GM12878 (cell line): Measurements from ENCODE around the gene ZNF160. TPM values are rescaled to one million over a fixed set of nuclear protein-coding genes. Genes with fewer than 3 reads are reported as not detected.

ENCODE experiments used
- BACH1 ChIP-seq: fragments of 450-650 bp; IDR thresholded peaks from 2 replicates; pipeline ENCODE4 v1.6.1; 2017; ENCODE audit warnings: mild to moderate bottlenecking, borderline replicate concordance
- EED ChIP-seq: sonication (generic); IDR thresholded peaks from 2 replicates; pipeline ENCODE4 v1.6.1; 2016; ENCODE audit warnings: antibody characterized with exemption, low read depth
- ETV6 ChIP-seq, 2 experiments: fragments of 450-650 bp in 1 of 2; IDR thresholded peaks in 1 of 2; conservative IDR thresholded peaks in 1 of 2; 2 replicates each; pipeline ENCODE4 v1.6.1; 2014; ENCODE audit warnings: antibody characterized with exemption in 1 of 2, borderline replicate concordance in 1 of 2, low read depth in 1 of 2, mild to moderate bottlenecking in 1 of 2, moderate library complexity in 1 of 2
- GATAD2B ChIP-seq: fragments of 450-650 bp; conservative IDR thresholded peaks from 2 replicates; pipeline ENCODE4 v1.6.1; 2017; ENCODE audit warnings: low read depth, mild to moderate bottlenecking, moderate library complexity
- KLF5 ChIP-seq: fragments of 450-650 bp; IDR thresholded peaks from 2 replicates; pipeline ENCODE4 v1.6.1; 2014; ENCODE audit warnings: mild to moderate bottlenecking; ENCODE audit not compliant: partially characterized antibody
- MEF2A ChIP-seq: IDR thresholded peaks from 2 replicates; pipeline ENCODE4 v1.6.1; 2011; ENCODE audit warnings: low read depth, mild to moderate bottlenecking, low read length, moderate library complexity; ENCODE audit not compliant: insufficient read depth
- RCOR1 ChIP-seq: conservative IDR thresholded peaks from 2 replicates; pipeline ENCODE4 v1.6.1; 2012; ENCODE audit warnings: low read depth, low read length, improper control_type of control experiment
- SMARCA5 ChIP-seq: fragments of 450-650 bp; IDR thresholded peaks from 2 replicates; pipeline ENCODE4 v1.6.1; 2017; ENCODE audit warnings: mild to moderate bottlenecking
- SREBF1 ChIP-seq: IDR thresholded peaks from 2 replicates; pipeline ENCODE4 v1.6.1; 2012; ENCODE audit warnings: mild to moderate bottlenecking, low read length
- ZBTB11 ChIP-seq: fragments of 450-650 bp; formaldehyde crosslinking; IDR thresholded peaks from 2 replicates; pipeline ENCODE4 v1.5.0; 2022; ENCODE audit warnings: mild to moderate bottlenecking, missing genetic modification characterization
- ZBTB40 ChIP-seq: fragments of 450-650 bp; IDR thresholded peaks from 2 replicates; pipeline ENCODE4 v1.6.1; 2016; ENCODE audit warnings: mild to moderate bottlenecking, moderate library complexity, borderline replicate concordance
- ZNF217 ChIP-seq: fragments of 450-650 bp; IDR thresholded peaks from 2 replicates; pipeline ENCODE4 v1.6.1; 2017; ENCODE audit warnings: antibody characterized with exemption, mild to moderate bottlenecking
- ZNF274 ChIP-seq: IDR thresholded peaks from one replicate; pipeline ENCODE4 v1.8.0; 2011; ENCODE audit not compliant: insufficient read length, insufficient read depth
- polyA plus RNA-seq, 11 experiments: library from polyadenylated mRNA; depleted of rRNA in 4 of 11; unstranded in 6 of 11; stranded (reverse) in 5 of 11; fragments of >200 nt; fragmentation: Nextera tagmentation in 4 of 11; fragmentation: Illumina TruSeq in 1 of 11; extraction: Ambion mirVana in 4 of 11; extraction: Trizol in 1 of 11; gene quantifications; 1 replicate in 1 of 11; 2 replicates in 10 of 11; pipeline versions ENCODE4 v1.2.1 to v1.2.3, GENCODE V29; 2011 to 2016; ENCODE audit warnings: inconsistent platforms in 2 of 11, missing spikeins in 2 of 11, low read depth in 1 of 11
- total RNA-seq, 4 experiments: library from RNA; depleted of rRNA in 3 of 4; stranded (reverse); fragments of >200 nt in 3 of 4; fragmentation: Illumina TruSeq in 1 of 4; extraction: Trizol in 1 of 4; gene quantifications; 2 replicates each; pipeline versions ENCODE4 v1.2.1 to v1.2.3, GENCODE V29; 2013 to 2021
- TF ChIP-seq, protein P1 (sequence below): IDR thresholded peaks from 2 replicates; pipeline ENCODE4 v1.6.1; 2012; ENCODE audit warnings: mild to moderate bottlenecking, low read depth, low read length
- TF ChIP-seq, protein P2 (sequence below): IDR thresholded peaks from 2 replicates; pipeline ENCODE4 v1.6.1; 2012; ENCODE audit warnings: low read depth, low read length, improper control_type of control experiment

The ZNF160 gene
- total and polyA plus RNA-seq, 10 of the 15 experiments (the other 5 are each of a cell fraction or from before 2014, with no cell fraction given), result 2.8 to 18.6 (median 12.1) TPM

DNA sequence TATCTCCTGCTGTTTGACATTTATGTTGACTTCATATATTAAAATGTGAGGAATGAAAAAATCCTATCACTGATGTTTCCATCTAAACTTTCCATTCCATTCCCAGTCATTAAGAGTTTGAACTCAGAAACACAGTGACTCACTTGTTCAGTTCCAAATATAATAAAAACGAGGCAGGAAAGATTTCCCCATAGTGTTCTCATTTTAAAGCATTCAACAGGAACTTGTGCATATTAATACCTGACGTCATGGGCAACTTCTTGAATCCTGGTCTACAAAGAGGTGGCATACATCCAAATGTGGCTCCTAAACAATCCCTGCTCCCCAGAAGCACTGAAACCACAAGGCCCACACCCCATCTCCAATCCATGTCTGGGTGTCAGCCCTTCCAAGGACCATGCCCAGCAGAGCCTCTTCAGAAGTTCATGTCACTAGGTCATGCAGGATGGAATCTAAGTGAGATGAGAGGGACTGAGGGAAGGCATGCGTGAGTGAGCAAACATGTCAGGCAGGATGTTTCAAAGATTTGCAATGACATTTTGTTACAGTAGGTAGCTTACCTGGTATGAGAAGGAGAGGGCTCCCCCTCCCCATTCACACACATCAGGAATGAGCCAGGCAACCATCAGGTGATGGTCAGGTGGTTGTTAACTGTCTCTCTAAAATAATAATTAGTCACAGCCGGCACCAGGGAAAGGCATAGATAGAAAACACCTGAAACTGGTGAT, 68.1 kb downstream of the ZNF160 start (continued):
- TF ChIP-seq SREBF1 (no peak), ETV6 (conservative IDR thresholded peaks at IDR 0.05 in 1 of 2, IDR thresholded peaks at IDR 0.05 in 1 of 2; ENCODE audit: borderline replicate concordance in 1 of 2, low read depth in 1 of 2) (no peak), GATAD2B (no peak), KLF5 (no peak), RCOR1 (no peak), ZNF274 (no peak), BACH1 (no peak), SMARCA5 (no peak), ZBTB40 (no peak), ZBTB11 (CRISPR knock-in tag) (no peak), ZNF217 (no peak), MEF2A (no peak), EED (no peak)
- TF ChIP-seq, protein P1, sequence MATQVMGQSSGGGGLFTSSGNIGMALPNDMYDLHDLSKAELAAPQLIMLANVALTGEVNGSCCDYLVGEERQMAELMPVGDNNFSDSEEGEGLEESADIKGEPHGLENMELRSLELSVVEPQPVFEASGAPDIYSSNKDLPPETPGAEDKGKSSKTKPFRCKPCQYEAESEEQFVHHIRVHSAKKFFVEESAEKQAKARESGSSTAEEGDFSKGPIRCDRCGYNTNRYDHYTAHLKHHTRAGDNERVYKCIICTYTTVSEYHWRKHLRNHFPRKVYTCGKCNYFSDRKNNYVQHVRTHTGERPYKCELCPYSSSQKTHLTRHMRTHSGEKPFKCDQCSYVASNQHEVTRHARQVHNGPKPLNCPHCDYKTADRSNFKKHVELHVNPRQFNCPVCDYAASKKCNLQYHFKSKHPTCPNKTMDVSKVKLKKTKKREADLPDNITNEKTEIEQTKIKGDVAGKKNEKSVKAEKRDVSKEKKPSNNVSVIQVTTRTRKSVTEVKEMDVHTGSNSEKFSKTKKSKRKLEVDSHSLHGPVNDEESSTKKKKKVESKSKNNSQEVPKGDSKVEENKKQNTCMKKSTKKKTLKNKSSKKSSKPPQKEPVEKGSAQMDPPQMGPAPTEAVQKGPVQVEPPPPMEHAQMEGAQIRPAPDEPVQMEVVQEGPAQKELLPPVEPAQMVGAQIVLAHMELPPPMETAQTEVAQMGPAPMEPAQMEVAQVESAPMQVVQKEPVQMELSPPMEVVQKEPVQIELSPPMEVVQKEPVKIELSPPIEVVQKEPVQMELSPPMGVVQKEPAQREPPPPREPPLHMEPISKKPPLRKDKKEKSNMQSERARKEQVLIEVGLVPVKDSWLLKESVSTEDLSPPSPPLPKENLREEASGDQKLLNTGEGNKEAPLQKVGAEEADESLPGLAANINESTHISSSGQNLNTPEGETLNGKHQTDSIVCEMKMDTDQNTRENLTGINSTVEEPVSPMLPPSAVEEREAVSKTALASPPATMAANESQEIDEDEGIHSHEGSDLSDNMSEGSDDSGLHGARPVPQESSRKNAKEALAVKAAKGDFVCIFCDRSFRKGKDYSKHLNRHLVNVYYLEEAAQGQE, result no peak
- TF ChIP-seq, protein P2, sequence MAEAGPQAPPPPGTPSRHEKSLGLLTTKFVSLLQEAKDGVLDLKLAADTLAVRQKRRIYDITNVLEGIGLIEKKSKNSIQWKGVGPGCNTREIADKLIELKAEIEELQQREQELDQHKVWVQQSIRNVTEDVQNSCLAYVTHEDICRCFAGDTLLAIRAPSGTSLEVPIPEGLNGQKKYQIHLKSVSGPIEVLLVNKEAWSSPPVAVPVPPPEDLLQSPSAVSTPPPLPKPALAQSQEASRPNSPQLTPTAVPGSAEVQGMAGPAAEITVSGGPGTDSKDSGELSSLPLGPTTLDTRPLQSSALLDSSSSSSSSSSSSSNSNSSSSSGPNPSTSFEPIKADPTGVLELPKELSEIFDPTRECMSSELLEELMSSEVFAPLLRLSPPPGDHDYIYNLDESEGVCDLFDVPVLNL, result no peak
